Measurements from ENCODE around the gene RAB5A. TPM values are rescaled to one million over a fixed set of nuclear protein-coding genes. Genes with fewer than 3 reads are reported as not detected.

RAB5A gene
- total RNA-seq, 4 donors from 2014 or later: 34.1 to 76.4 (median 60.0) TPM

DNA sequence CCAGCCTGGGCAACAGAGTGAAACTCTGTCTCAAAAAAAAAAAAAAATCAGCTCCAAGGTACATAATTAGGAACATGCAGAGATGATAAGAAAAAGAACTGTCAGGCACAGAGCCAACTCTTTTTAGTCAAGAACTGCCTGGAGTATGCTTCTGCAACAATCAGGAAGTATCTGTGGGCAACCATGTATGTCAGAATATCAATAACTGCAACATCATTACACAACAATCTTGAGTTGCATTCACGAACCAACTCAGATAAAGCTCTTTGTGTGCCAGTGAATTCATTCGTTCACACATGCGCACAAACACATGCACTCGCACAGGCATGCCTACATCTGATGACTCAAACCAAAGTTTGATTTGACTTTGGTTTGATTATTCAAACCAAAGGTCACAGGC lies 45.0 kb upstream of the RAB5A start:
- intact Hi-C loops (cut with DNase I; ENCODE audit: low total_unique reads): no loop called here
- DNase-seq: no peak
- TF ChIP-seq, protein P1, sequence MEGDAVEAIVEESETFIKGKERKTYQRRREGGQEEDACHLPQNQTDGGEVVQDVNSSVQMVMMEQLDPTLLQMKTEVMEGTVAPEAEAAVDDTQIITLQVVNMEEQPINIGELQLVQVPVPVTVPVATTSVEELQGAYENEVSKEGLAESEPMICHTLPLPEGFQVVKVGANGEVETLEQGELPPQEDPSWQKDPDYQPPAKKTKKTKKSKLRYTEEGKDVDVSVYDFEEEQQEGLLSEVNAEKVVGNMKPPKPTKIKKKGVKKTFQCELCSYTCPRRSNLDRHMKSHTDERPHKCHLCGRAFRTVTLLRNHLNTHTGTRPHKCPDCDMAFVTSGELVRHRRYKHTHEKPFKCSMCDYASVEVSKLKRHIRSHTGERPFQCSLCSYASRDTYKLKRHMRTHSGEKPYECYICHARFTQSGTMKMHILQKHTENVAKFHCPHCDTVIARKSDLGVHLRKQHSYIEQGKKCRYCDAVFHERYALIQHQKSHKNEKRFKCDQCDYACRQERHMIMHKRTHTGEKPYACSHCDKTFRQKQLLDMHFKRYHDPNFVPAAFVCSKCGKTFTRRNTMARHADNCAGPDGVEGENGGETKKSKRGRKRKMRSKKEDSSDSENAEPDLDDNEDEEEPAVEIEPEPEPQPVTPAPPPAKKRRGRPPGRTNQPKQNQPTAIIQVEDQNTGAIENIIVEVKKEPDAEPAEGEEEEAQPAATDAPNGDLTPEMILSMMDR (IDR thresholded peaks at IDR 0.05): no peak
- TF ChIP-seq POLR2A (IDR thresholded peaks at IDR 0.05): no peak

DNA sequence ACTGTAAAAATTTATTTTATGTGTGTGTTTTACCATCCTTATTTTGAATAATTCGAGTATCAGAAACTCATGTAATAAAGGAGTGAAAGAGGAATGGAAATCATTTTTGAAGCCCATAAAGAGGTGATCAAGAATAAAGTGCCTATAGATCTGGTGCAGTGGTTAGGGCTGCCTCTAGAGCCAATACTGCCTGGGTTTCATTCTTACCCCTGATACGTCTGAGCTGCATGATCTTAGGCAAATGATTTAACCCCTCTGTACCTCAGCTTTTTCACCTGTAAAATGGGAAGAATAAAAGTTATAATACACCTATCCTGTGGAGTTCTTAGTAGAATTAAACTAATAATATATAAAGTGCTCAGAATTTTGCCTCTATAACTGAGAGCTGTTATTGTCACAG lies 43.2 kb upstream of the RAB5A start:
- Histone ChIP-seq H3K27me3 (no peaks in the 10 kb centered on the region), H3K36me3 (no peaks in the 10 kb centered on the region), H3K27ac (no peak overlapping the region), H3K4me3 (no peak overlapping the region), H3K9me3 (no peaks in the 10 kb centered on the region), H3K4me1 (no peaks in the 10 kb centered on the region)
- no peak for DNase-seq
- TF ChIP-seq POLR2A (IDR thresholded peaks at IDR 0.05): no peak
- TF ChIP-seq, protein P1 (IDR thresholded peaks at IDR 0.05): no peak
- intact Hi-C loops (cut with DNase I; ENCODE audit: low total_unique reads): no loop called here

More for the DNA sequence above, 45.0 kb upstream of the RAB5A start:
- Histone ChIP-seq H3K36me3 (no peaks in the 10 kb centered on the region), H3K4me3 (no peak overlapping the region), H3K27ac (no peak overlapping the region), H3K9me3 (no peaks in the 10 kb centered on the region), H3K4me1 (no peaks in the 10 kb centered on the region), H3K27me3 (no peaks in the 10 kb centered on the region)

DNA sequence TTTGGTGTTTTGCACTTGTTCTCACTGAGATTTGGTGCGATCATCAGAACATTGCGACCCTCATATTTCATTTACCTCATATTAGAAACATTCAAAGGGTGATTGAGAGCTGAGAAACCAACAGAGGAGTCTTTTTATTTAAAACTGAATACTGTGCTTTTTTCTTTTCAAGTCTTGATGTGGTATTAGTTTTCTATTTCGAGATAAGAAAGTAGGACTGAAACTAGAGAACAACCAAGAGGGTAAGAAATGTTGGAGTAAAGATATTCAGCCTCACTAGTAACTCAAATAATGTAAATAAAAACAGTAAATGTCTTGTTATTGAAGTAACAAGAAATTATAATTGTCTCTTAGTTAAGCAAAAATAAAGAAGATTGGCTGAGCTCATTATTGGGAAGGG lies 39.4 kb upstream of the RAB5A start:
- intact Hi-C loops (cut with DNase I; ENCODE audit: low total_unique reads): no loop called here
- H3K36me3 ChIP-seq: no peaks in the 10 kb centered on the region
- H3K27ac ChIP-seq: no peak overlapping the region
- H3K9me3 ChIP-seq: no peaks in the 10 kb centered on the region
- no peaks in the 10 kb centered on the region for H3K27me3 ChIP-seq
- no peaks in the 10 kb centered on the region for H3K4me1 ChIP-seq
- H3K4me3 ChIP-seq: no peak overlapping the region
- DNase-seq: no peak
- TF ChIP-seq, protein P1 (IDR thresholded peaks at IDR 0.05): no peak
- no peak for TF ChIP-seq POLR2A (IDR thresholded peaks at IDR 0.05)

DNA sequence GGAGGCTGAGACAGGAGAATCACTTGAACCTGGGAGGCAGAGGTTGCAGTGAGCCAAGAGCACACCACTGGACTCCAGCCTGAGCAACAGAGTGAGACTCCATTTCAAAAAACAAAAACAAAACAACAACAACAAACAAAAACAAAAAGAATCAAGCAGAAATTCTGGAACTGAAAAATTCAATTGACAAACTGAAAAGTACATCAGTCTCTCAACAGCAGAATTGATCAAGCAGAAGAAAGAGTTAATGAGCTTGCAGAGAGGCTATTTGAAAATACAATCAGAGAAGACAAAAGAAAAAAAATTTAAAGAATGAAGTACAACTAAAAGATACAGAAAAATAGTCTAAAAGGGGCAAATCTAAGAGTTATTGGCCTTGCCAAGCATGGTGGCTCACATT lies 35.4 kb upstream of the RAB5A start:
- no peaks in the 10 kb centered on the region for H3K9me3 ChIP-seq
- no peaks in the 10 kb centered on the region for H3K4me1 ChIP-seq
- H3K4me3 ChIP-seq: no peak overlapping the region
- no peaks in the 10 kb centered on the region for H3K36me3 ChIP-seq
- TF ChIP-seq POLR2A (IDR thresholded peaks at IDR 0.05): no peak
- TF ChIP-seq, protein P1 (IDR thresholded peaks at IDR 0.05): no peak
- H3K27me3 ChIP-seq: no peaks in the 10 kb centered on the region
- no peak for DNase-seq
- intact Hi-C loops (cut with DNase I; ENCODE audit: low total_unique reads): no loop called here
- H3K27ac ChIP-seq: no peak overlapping the region

DNA sequence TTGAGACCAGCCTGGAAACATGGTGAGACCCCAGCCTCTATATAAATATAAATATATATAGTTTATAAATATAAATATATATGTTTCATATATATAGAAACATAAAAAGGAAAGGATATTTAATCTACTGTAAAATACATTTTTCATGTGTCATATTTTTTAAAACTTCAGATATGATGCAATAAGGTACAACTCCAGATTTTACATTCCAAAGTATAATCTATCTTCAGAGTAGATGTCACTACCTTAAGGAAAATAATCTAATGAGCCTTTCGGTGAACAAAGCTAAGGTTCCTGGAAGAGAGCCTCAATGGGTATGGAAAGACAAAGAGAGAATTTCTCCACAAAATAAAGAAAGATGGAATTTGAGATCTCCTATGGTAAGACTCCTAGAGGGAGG lies 29.7 kb upstream of the RAB5A start:
- no peak overlapping the region for H3K27ac ChIP-seq
- intact Hi-C loops (cut with DNase I; ENCODE audit: low total_unique reads): no loop called here
- no peak for TF ChIP-seq POLR2A (IDR thresholded peaks at IDR 0.05)
- TF ChIP-seq, protein P1 (IDR thresholded peaks at IDR 0.05): no peak
- H3K27me3 ChIP-seq: no peaks in the 10 kb centered on the region
- no peaks in the 10 kb centered on the region for H3K4me1 ChIP-seq
- no peak overlapping the region for H3K4me3 ChIP-seq
- no peaks in the 10 kb centered on the region for H3K36me3 ChIP-seq
- H3K9me3 ChIP-seq: no peaks in the 10 kb centered on the region
- DNase-seq: no peak
